ENCODE results near the gene ZNF521.

GRCh38 chr18:25103468-25104155 lies 248.4 kb downstream of the ZNF521 start:
- TF ChIP-seq, protein P1, sequence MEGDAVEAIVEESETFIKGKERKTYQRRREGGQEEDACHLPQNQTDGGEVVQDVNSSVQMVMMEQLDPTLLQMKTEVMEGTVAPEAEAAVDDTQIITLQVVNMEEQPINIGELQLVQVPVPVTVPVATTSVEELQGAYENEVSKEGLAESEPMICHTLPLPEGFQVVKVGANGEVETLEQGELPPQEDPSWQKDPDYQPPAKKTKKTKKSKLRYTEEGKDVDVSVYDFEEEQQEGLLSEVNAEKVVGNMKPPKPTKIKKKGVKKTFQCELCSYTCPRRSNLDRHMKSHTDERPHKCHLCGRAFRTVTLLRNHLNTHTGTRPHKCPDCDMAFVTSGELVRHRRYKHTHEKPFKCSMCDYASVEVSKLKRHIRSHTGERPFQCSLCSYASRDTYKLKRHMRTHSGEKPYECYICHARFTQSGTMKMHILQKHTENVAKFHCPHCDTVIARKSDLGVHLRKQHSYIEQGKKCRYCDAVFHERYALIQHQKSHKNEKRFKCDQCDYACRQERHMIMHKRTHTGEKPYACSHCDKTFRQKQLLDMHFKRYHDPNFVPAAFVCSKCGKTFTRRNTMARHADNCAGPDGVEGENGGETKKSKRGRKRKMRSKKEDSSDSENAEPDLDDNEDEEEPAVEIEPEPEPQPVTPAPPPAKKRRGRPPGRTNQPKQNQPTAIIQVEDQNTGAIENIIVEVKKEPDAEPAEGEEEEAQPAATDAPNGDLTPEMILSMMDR (IDR thresholded peaks at IDR 0.05; ENCODE audit: insufficient read depth, low read length, poor library complexity, severe bottlenecking), result no peak
- no peak for TF ChIP-seq EZH2phosphoT487 (conservative IDR thresholded peaks at IDR 0.05; ENCODE audit: low read length)

All from SU-DHL-6 (cell line).